ENCODE data around the gene CD58.

Gene CD58

GRCh38 chr1:116585886-116586285 lies 15.1 kb upstream of the CD58 start:
- TF ChIP-seq OSR1 (CRISPR knock-in tag; IDR thresholded peaks at IDR 0.05): no peak
- TF ChIP-seq, protein P1, sequence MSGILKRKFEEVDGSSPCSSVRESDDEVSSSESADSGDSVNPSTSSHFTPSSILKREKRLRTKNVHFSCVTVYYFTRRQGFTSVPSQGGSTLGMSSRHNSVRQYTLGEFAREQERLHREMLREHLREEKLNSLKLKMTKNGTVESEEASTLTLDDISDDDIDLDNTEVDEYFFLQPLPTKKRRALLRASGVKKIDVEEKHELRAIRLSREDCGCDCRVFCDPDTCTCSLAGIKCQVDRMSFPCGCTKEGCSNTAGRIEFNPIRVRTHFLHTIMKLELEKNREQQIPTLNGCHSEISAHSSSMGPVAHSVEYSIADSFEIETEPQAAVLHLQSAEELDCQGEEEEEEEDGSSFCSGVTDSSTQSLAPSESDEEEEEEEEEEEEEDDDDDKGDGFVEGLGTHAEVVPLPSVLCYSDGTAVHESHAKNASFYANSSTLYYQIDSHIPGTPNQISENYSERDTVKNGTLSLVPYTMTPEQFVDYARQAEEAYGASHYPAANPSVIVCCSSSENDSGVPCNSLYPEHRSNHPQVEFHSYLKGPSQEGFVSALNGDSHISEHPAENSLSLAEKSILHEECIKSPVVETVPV (CRISPR knock-in tag; IDR thresholded peaks at IDR 0.05): no peak
- no peak for TF ChIP-seq GLIS3 (CRISPR knock-in tag; IDR thresholded peaks at IDR 0.05)
- no peak for ATAC-seq

DNA sequence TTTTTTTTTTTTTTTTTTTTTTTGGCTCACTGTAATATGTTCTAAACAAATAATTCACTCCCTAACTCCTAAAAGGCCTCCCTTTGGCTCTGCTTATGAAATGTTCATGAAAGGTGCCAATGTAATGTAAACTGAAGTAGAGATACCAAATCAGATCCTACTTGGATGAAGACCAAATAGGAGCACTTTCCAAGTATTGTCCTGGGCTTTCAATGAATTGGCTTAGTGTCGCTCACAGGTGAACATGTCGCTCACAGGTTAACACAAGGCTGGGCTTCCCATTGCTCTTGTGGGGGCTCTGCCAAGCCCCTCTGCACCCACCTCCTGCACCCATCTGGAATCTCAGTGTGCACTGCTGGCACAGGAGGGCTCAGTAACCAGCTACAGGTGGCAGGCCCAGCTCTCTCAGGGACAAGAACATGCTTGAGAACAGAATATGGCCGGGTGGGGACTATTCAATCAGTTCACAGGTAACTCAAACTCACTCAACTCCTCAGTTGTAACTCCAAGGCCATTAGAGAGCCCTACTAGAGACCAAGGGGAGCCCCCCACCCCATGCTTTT lies 10.6 kb upstream of the CD58 start:
- no peak for TF ChIP-seq TOX (CRISPR knock-in tag; IDR thresholded peaks at IDR 0.05; ENCODE audit: borderline replicate concordance)
- no peak for TF ChIP-seq ZFP30 (CRISPR knock-in tag; IDR thresholded peaks at IDR 0.05)
- no peak for TF ChIP-seq ZC3H10 (CRISPR knock-in tag; IDR thresholded peaks at IDR 0.05)
- TF ChIP-seq, protein P1 (CRISPR knock-in tag; IDR thresholded peaks at IDR 0.05): no peak
- TF ChIP-seq, protein P2, sequence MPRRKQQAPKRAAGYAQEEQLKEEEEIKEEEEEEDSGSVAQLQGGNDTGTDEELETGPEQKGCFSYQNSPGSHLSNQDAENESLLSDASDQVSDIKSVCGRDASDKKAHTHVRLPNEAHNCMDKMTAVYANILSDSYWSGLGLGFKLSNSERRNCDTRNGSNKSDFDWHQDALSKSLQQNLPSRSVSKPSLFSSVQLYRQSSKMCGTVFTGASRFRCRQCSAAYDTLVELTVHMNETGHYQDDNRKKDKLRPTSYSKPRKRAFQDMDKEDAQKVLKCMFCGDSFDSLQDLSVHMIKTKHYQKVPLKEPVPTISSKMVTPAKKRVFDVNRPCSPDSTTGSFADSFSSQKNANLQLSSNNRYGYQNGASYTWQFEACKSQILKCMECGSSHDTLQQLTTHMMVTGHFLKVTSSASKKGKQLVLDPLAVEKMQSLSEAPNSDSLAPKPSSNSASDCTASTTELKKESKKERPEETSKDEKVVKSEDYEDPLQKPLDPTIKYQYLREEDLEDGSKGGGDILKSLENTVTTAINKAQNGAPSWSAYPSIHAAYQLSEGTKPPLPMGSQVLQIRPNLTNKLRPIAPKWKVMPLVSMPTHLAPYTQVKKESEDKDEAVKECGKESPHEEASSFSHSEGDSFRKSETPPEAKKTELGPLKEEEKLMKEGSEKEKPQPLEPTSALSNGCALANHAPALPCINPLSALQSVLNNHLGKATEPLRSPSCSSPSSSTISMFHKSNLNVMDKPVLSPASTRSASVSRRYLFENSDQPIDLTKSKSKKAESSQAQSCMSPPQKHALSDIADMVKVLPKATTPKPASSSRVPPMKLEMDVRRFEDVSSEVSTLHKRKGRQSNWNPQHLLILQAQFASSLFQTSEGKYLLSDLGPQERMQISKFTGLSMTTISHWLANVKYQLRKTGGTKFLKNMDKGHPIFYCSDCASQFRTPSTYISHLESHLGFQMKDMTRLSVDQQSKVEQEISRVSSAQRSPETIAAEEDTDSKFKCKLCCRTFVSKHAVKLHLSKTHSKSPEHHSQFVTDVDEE (CRISPR knock-in tag; IDR thresholded peaks at IDR 0.05): no peak
- no peak for TF ChIP-seq TCF4 (CRISPR knock-in tag; IDR thresholded peaks at IDR 0.05; ENCODE audit: borderline replicate concordance)
- no peak for ATAC-seq

- ATAC-seq: no peak
- TF ChIP-seq PPARA (CRISPR knock-in tag; IDR thresholded peaks at IDR 0.05; ENCODE audit: borderline replicate concordance) (no peak), RARB (CRISPR knock-in tag; IDR thresholded peaks at IDR 0.05) (no peak), ZNF8 (CRISPR knock-in tag; IDR thresholded peaks at IDR 0.05) (no peak)
- TF ChIP-seq, protein P3, sequence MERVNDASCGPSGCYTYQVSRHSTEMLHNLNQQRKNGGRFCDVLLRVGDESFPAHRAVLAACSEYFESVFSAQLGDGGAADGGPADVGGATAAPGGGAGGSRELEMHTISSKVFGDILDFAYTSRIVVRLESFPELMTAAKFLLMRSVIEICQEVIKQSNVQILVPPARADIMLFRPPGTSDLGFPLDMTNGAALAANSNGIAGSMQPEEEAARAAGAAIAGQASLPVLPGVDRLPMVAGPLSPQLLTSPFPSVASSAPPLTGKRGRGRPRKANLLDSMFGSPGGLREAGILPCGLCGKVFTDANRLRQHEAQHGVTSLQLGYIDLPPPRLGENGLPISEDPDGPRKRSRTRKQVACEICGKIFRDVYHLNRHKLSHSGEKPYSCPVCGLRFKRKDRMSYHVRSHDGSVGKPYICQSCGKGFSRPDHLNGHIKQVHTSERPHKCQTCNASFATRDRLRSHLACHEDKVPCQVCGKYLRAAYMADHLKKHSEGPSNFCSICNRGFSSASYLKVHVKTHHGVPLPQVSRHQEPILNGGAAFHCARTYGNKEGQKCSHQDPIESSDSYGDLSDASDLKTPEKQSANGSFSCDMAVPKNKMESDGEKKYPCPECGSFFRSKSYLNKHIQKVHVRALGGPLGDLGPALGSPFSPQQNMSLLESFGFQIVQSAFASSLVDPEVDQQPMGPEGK (CRISPR knock-in tag; IDR thresholded peaks at IDR 0.05; ENCODE audit: borderline replicate concordance): no peak
- TF ChIP-seq, protein P2 (CRISPR knock-in tag; IDR thresholded peaks at IDR 0.05): no peak
Observed at GRCh38 chr1:116580446-116581322, 9.9 kb upstream of the CD58 start.

GRCh38 chr1:116579259-116579875 lies 8.5 kb upstream of the CD58 start:
- no peak for TF ChIP-seq TOX (CRISPR knock-in tag; IDR thresholded peaks at IDR 0.05; ENCODE audit: borderline replicate concordance)
- no peak for TF ChIP-seq SNAI2 (CRISPR knock-in tag; IDR thresholded peaks at IDR 0.05)
- TF ChIP-seq, protein P4, sequence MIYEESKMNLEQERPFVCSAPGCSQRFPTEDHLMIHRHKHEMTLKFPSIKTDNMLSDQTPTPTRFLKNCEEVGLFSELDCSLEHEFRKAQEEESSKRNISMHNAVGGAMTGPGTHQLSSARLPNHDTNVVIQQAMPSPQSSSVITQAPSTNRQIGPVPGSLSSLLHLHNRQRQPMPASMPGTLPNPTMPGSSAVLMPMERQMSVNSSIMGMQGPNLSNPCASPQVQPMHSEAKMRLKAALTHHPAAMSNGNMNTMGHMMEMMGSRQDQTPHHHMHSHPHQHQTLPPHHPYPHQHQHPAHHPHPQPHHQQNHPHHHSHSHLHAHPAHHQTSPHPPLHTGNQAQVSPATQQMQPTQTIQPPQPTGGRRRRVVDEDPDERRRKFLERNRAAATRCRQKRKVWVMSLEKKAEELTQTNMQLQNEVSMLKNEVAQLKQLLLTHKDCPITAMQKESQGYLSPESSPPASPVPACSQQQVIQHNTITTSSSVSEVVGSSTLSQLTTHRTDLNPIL (CRISPR knock-in tag; IDR thresholded peaks at IDR 0.05; ENCODE audit: low read depth): no peak
- TF ChIP-seq ZC3H10 (CRISPR knock-in tag; IDR thresholded peaks at IDR 0.05): no peak
- ATAC-seq: no peak
